Mesendoderm (in vitro differentiated cells): Measurements from ENCODE around the gene SPATS2. TPM values are rescaled to one million over a fixed set of nuclear protein-coding genes. Genes with fewer than 3 reads are reported as not detected.

Experiments
- DNase-seq: peaks from one replicate; pipeline ENCODE4 v3.0.0; 2013
- H2AK5ac ChIP-seq: 2 replicates; pipeline ENCODE4 v1.6.1; 2013; ENCODE audit warnings: low read length, inconsistent platforms
- H2BK120ac ChIP-seq: 2 replicates; pipeline ENCODE4 v1.6.1; 2013; ENCODE audit warnings: low read depth, mild to moderate bottlenecking, low read length, moderate library complexity, mixed read lengths
- H2BK15ac ChIP-seq: replicated peaks from 2 replicates; pipeline ENCODE4 v1.6.1; 2013; ENCODE audit warnings: low read depth, mild to moderate bottlenecking, moderate library complexity
- H2BK5ac ChIP-seq: 2 replicates; pipeline ENCODE4 v1.6.1; 2013; ENCODE audit warnings: low read length, inconsistent platforms
- H3K18ac ChIP-seq: 2 replicates; pipeline ENCODE4 v1.6.1; 2013; ENCODE audit warnings: mild to moderate bottlenecking, low read length, mixed read lengths
- H3K23ac ChIP-seq: one replicate; pipeline ENCODE4 v1.6.1; 2013; ENCODE audit warnings: low read length
- H3K27ac ChIP-seq: 2 replicates; pipeline ENCODE4 v1.5.1; 2013; ENCODE audit warnings: low read depth, mild to moderate bottlenecking, inconsistent platforms, low read length, moderate library complexity
- H3K27me3 ChIP-seq: 2 replicates; pipeline ENCODE4 v1.6.1; 2013; ENCODE audit warnings: low read length, control low read depth, mild to moderate bottlenecking, inconsistent platforms; ENCODE audit not compliant: insufficient read depth, poor library complexity
- H3K36me3 ChIP-seq: 2 replicates; pipeline ENCODE4 v1.6.1; 2013; ENCODE audit warnings: low read length, inconsistent platforms; ENCODE audit not compliant: control insufficient read depth, insufficient read depth
- H3K4ac ChIP-seq: one replicate; pipeline ENCODE4 v1.6.1; 2013; ENCODE audit warnings: low read depth, mild to moderate bottlenecking, low read length, moderate library complexity
- H3K4me1 ChIP-seq: 2 replicates; pipeline ENCODE4 v1.6.1; 2013; ENCODE audit warnings: low read depth, low read length, inconsistent platforms; ENCODE audit not compliant: control insufficient read depth
- H3K4me2 ChIP-seq: 2 replicates; pipeline ENCODE4 v1.6.1; 2013; ENCODE audit warnings: low read length
- H3K4me3 ChIP-seq: 2 replicates; pipeline ENCODE4 v1.5.1; 2013; ENCODE audit warnings: mild to moderate bottlenecking, low read length
- H3K56ac ChIP-seq: one replicate; pipeline ENCODE4 v1.6.1; 2013; ENCODE audit warnings: low read length
- H3K79me1 ChIP-seq: 2 replicates; pipeline ENCODE4 v1.6.1; 2013; ENCODE audit warnings: low read length, inconsistent platforms
- H3K79me2 ChIP-seq: 2 replicates; pipeline ENCODE4 v1.6.1; 2013; ENCODE audit warnings: mild to moderate bottlenecking, low read length; ENCODE audit not compliant: control insufficient read depth, insufficient read depth
- H3K9ac ChIP-seq: 2 replicates; pipeline ENCODE4 v1.6.1; 2013; ENCODE audit warnings: low read length, inconsistent platforms
- H4K5ac ChIP-seq: one replicate; pipeline ENCODE4 v1.6.1; 2013; ENCODE audit warnings: low read length
- H4K8ac ChIP-seq: one replicate; pipeline ENCODE4 v1.6.1; 2013; ENCODE audit warnings: low read depth, mild to moderate bottlenecking, control low read depth, low read length, moderate library complexity
- WGBS: extraction: QIAGEN DNeasy Blood & Tissue Kit; methylation state at CpG from one replicate; pipeline ENCODE4 v1.1.7; 2013; ENCODE audit warnings: low lambda C conversion rate, missing lambda C conversion rate; ENCODE audit not compliant: insufficient coverage; ENCODE audit errors: extremely low coverage; 5-methylcytosine and 5-hydroxymethylcytosine counted together
- small RNA-seq: library from polyadenylated mRNA; stranded (forward); fragments of <200 nt; extraction: miRNeasy Mini kit (QIAGEN cat#:217004); gene quantifications from one replicate; pipeline ENCODE3, GENCODE V24; 2013; ENCODE audit not compliant: insufficient read depth

The SPATS2 gene

GRCh38 chr12:49567302-49567610, 200.0 kb downstream of the SPATS2 start:
- no peak for DNase-seq
- Histone ChIP-seq H3K4me2 (peak overlapping the region; percentile 98), H2AK5ac (peak overlapping the region; percentile 89), H2BK15ac (no peak overlapping the region), H3K36me3 (peaks cover under 1% of the 10 kb centered on the region), H3K23ac (peak overlapping the region; percentile 76), H4K5ac (no peak overlapping the region), H3K18ac (no peak overlapping the region), H3K27me3 (no peaks in the 10 kb centered on the region), H3K9ac (peak overlapping the region; percentile 100), H3K79me1 (peaks cover 19% of the 10 kb centered on the region), H3K79me2 (peaks cover 13% of the 10 kb centered on the region), H3K4me3 (peak overlapping the region; percentile 100), H3K56ac (peak overlapping the region; percentile 100), H2BK5ac (peak overlapping the region; percentile 85), H3K4me1 (peaks cover 4% of the 10 kb centered on the region), H3K27ac (no peak overlapping the region), H3K4ac (no peak overlapping the region), H2BK120ac (no peak overlapping the region), H4K8ac (no peak overlapping the region)
- no CpG with 5 or more reads among the region's 11 CpGs for WGBS

GRCh38 chr12:49567611-49568441, 200.6 kb downstream of the SPATS2 start, which contains the start of gene MCRS1:
MCRS1 (minus strand) TSS chr12:49568142; CDS start chr12:49566731, 1,411 bp downstream.
- Histone ChIP-seq H3K79me1 (peaks cover 21% of the 10 kb centered on the region), H3K36me3 (no peaks in the 10 kb centered on the region), H2BK5ac (peak within 1 kb of the TSS; percentile 85), H3K23ac (peak within 1 kb of the TSS; percentile 76), H4K8ac (peak within 1 kb of the TSS; percentile 68), H3K79me2 (peaks cover 13% of the 10 kb centered on the region), H2BK15ac (no peak within 1 kb of the TSS), H3K4me2 (peak within 1 kb of the TSS; percentile 98), H3K56ac (peak within 1 kb of the TSS; percentile 100), H3K4me1 (peaks cover 4% of the 10 kb centered on the region), H3K4ac (no peak within 1 kb of the TSS), H4K5ac (peak within 1 kb of the TSS; percentile 79), H3K27ac (peak within 1 kb of the TSS; percentile 47), H3K4me3 (peak within 1 kb of the TSS; percentile 100), H2BK120ac (no peak within 1 kb of the TSS), H3K18ac (peak within 1 kb of the TSS; percentile 8), H2AK5ac (peak within 1 kb of the TSS; percentile 89), H3K27me3 (no peaks in the 10 kb centered on the region), H3K9ac (peak within 1 kb of the TSS; percentile 100)
- DNase-seq: peak; percentile 95
- WGBS: no CpG with 5 or more reads among the region's 54 CpGs

- Histone ChIP-seq H3K27me3 (no peaks in the 10 kb centered on the region), H3K18ac (no peak overlapping the region), H3K23ac (no peak overlapping the region), H3K4me3 (peak overlapping the region; percentile 100), H3K27ac (peak overlapping the region; percentile 11), H2BK120ac (no peak overlapping the region), H3K9ac (peak overlapping the region; percentile 100), H3K4ac (no peak overlapping the region), H3K4me2 (peak overlapping the region; percentile 10), H4K5ac (no peak overlapping the region), H3K79me1 (peaks cover 22% of the 10 kb centered on the region), H3K56ac (peak overlapping the region; percentile 100), H3K79me2 (peaks cover 13% of the 10 kb centered on the region), H2BK15ac (no peak overlapping the region), H3K4me1 (peaks cover 4% of the 10 kb centered on the region), H3K36me3 (no peaks in the 10 kb centered on the region), H4K8ac (peak overlapping the region; percentile 68), H2AK5ac (no peak overlapping the region), H2BK5ac (no peak overlapping the region)
- WGBS: no CpG with 5 or more reads among the region's 19 CpGs
- no peak for DNase-seq
Measured at GRCh38 chr12:49568442-49569162, 201.3 kb downstream of the SPATS2 start.

Small RNAs within 50 kb of the gene (small RNA-seq; reads per million reads assigned to genes)
- gene AC125611.1: not detected
